Suprapubic skin (tissue), 4 donors: Measurements from ENCODE around the gene MPC1L.

Source experiments
- EP300 ChIP-seq: sonication (generic); formaldehyde crosslinking; IDR thresholded peaks from one replicate; pipeline ENCODE4 v1.6.1; 2017; ENCODE audit warnings: antibody characterized with exemption
- POLR2A ChIP-seq, 2 donors: fragments of 450-650 bp; IDR thresholded peaks; one replicate each; pipeline ENCODE4 v1.6.1; 2017; ENCODE audit warnings: antibody characterized with exemption in 2 of 2, mild to moderate bottlenecking in 2 of 2, moderate library complexity in 2 of 2
- POLR2AphosphoS5 ChIP-seq, 3 donors: sonication (generic); formaldehyde crosslinking; IDR thresholded peaks; one replicate each; pipeline ENCODE4 v1.6.1; 2017; ENCODE audit warnings: antibody characterized with exemption in 3 of 3
- TF ChIP-seq, protein P1 (sequence below), 2 donors: fragments of 200-600 bp in 1 of 2; fragments of 450-650 bp in 1 of 2; sonication (generic) in 1 of 2; IDR thresholded peaks; one replicate each; pipeline ENCODE4 v1.5.1; 2016 to 2019; ENCODE audit warnings: antibody characterized with exemption in 2 of 2, mild to moderate bottlenecking in 1 of 2, moderate library complexity in 1 of 2

DNA sequence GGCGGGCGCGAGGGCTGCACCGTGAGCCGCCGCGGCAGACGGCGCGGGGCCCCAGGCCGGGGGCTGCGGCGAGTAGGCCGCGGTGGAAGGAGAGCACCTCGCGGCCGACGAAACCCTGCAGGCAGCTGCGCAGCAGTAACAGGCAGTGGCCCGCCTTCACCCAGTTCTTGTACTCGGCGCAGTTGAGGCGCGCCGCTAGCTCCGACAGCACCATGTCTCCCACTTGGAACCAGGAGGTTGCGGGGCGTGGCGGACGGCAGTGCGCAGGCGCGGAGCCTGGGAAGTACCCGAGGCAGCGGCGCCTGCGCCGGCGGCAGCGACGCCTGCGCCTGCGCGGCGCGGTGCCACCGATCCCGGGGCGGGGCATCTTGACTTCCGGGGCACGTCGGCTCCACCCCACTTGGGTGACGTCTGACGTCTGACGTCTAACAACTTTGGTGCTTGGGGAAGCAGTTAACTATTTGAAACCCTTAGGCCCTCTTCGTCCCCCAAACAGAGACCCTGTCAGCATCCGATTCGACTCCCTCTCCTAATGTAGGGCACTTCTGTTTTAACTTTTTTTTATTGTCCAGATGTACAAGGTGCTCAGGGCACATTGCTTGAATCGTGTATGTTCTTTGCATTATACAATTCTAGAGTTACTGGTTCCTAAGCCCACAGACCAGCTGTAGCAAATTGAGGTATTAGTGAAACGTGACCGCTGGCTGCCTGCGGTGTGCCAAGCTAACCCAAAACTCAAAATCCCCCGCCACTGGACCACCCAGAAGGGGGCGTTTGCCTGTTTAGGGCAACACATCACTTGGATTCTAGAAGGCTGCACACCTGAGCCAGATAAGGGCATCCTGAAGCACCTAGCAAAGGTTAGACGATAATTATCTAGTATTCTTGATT is 24.3 kb downstream of the MPC1L start, which contains the start of gene CXorf38:
- TF ChIP-seq, protein P1, sequence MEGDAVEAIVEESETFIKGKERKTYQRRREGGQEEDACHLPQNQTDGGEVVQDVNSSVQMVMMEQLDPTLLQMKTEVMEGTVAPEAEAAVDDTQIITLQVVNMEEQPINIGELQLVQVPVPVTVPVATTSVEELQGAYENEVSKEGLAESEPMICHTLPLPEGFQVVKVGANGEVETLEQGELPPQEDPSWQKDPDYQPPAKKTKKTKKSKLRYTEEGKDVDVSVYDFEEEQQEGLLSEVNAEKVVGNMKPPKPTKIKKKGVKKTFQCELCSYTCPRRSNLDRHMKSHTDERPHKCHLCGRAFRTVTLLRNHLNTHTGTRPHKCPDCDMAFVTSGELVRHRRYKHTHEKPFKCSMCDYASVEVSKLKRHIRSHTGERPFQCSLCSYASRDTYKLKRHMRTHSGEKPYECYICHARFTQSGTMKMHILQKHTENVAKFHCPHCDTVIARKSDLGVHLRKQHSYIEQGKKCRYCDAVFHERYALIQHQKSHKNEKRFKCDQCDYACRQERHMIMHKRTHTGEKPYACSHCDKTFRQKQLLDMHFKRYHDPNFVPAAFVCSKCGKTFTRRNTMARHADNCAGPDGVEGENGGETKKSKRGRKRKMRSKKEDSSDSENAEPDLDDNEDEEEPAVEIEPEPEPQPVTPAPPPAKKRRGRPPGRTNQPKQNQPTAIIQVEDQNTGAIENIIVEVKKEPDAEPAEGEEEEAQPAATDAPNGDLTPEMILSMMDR (IDR thresholded peaks at IDR 0.05), result no peak
- TF ChIP-seq POLR2AphosphoS5 (IDR thresholded peaks at IDR 0.05), result no peak
- no peak for TF ChIP-seq EP300
- peak in 1 of 2 donors; percentile 15 for TF ChIP-seq POLR2A (IDR thresholded peaks at IDR 0.05)
